ENCODE results near the gene NR2F1.

Gene NR2F1

GRCh38 chr5:93642526-93642925 is 59.5 kb downstream of the NR2F1 start:
- DNase-seq (ENCODE audit: low spot score) = no peak
